HepG2 (cell line): Measurements from ENCODE around the gene SBK2. TPM values are rescaled to one million over a fixed set of nuclear protein-coding genes. Genes with fewer than 3 reads are reported as not detected.

Experiments used
- AHR ChIP-seq: IDR thresholded peaks from 2 replicates; pipeline ENCODE4 v1.6.1; 2018; ENCODE audit warnings: missing genetic modification reagents, missing compliant biosample characterization
- CC2D1A ChIP-seq: sonication (generic); formaldehyde crosslinking; IDR thresholded peaks from 2 replicates; pipeline ENCODE4 v1.8.1; 2023; ENCODE audit warnings: mild to moderate bottlenecking, missing genetic modification reagents
- ELF3 ChIP-seq: IDR thresholded peaks from 2 replicates; pipeline ENCODE4 v1.6.1; 2016; ENCODE audit warnings: missing genetic modification reagents, missing compliant biosample characterization
- HMGA1 ChIP-seq: sonication (generic); formaldehyde crosslinking; conservative IDR thresholded peaks from 2 replicates; pipeline ENCODE4 v1.4.0; 2020; ENCODE audit warnings: missing genetic modification reagents
- HOXA5 ChIP-seq: sonication (generic); formaldehyde crosslinking; IDR thresholded peaks from 2 replicates; pipeline ENCODE4 v1.4.0; 2020; ENCODE audit warnings: missing genetic modification reagents
- MEIS2 ChIP-seq: sonication (generic); formaldehyde crosslinking; IDR thresholded peaks from 2 replicates; pipeline ENCODE4 v1.9.0; 2021; ENCODE audit warnings: mild to moderate bottlenecking, missing genetic modification reagents
- NR2C2 ChIP-seq: sonication (generic); formaldehyde crosslinking; IDR thresholded peaks from 2 replicates; pipeline ENCODE4 v1.4.0; 2020; ENCODE audit warnings: missing genetic modification reagents, mild to moderate bottlenecking, moderate library complexity, borderline replicate concordance
- PHF5A ChIP-seq: IDR thresholded peaks from one replicate; pipeline ENCODE4 v1.6.1; 2018; ENCODE audit warnings: low read depth, missing genetic modification reagents; ENCODE audit not compliant: unreplicated experiment
- SATB2 ChIP-seq: sonication (generic); formaldehyde crosslinking; IDR thresholded peaks from 2 replicates; pipeline ENCODE4 v1.5.0; 2020; ENCODE audit warnings: missing genetic modification reagents
- SMAD3 ChIP-seq: sonication (generic); formaldehyde crosslinking; IDR thresholded peaks from 2 replicates; pipeline ENCODE4 v1.4.0; 2020; ENCODE audit warnings: missing genetic modification reagents
- ZNF124 ChIP-seq: sonication (generic); formaldehyde crosslinking; IDR thresholded peaks from 2 replicates; pipeline ENCODE4 v1.4.0; 2020; ENCODE audit warnings: missing genetic modification reagents
- ZNF205 ChIP-seq: IDR thresholded peaks from 2 replicates; pipeline ENCODE4 v1.6.1; 2018; ENCODE audit warnings: missing biosample characterization, missing genetic modification reagents
- ZNF3 ChIP-seq: IDR thresholded peaks from 2 replicates; pipeline ENCODE4 v1.7.0; 2017; ENCODE audit warnings: inconsistent platforms
- ZNF570 ChIP-seq: sonication (generic); formaldehyde crosslinking; IDR thresholded peaks from 2 replicates; pipeline ENCODE4 v1.4.0; 2020; ENCODE audit warnings: mild to moderate bottlenecking, missing genetic modification reagents, borderline replicate concordance
- ZNF780A ChIP-seq: sonication (generic); formaldehyde crosslinking; IDR thresholded peaks from 2 replicates; pipeline ENCODE4 v1.8.0; 2022; ENCODE audit warnings: mild to moderate bottlenecking, missing genetic modification reagents, moderate library complexity
- ZNF782 ChIP-seq: sonication (generic); formaldehyde crosslinking; IDR thresholded peaks from 2 replicates; pipeline ENCODE4 v1.4.0; 2020; ENCODE audit warnings: missing genetic modification reagents, mild to moderate bottlenecking, borderline replicate concordance
- polyA plus RNA-seq, 8 experiments: library from polyadenylated mRNA; depleted of rRNA in 3 of 8; stranded (reverse) in 7 of 8; unstranded in 1 of 8; fragments of >200 nt; fragmentation: Illumina TruSeq in 4 of 8; extraction: Trizol in 4 of 8; gene quantifications; 2 replicates each; pipeline versions ENCODE4 v1.2.1 to v1.2.3, GENCODE V29; 2011 to 2016; ENCODE audit warnings: low read depth in 4 of 8, missing spikeins in 1 of 8, mixed read lengths in 1 of 8; ENCODE audit not compliant: insufficient read depth in 1 of 8
- total RNA-seq, 5 experiments: library from RNA; depleted of rRNA; stranded (reverse); fragments of >200 nt; fragmentation: Illumina TruSeq; extraction: Trizol; gene quantifications; 2 replicates each; pipeline ENCODE4 v1.2.3, GENCODE V29; 2016; ENCODE audit warnings: low read depth in 1 of 5
- TF ChIP-seq, protein P1 (sequence below): sonication (generic); formaldehyde crosslinking; IDR thresholded peaks from 2 replicates; pipeline ENCODE4 v1.4.0; 2020; ENCODE audit warnings: missing genetic modification reagents
- TF ChIP-seq, protein P2 (sequence below): IDR thresholded peaks from 2 replicates; pipeline ENCODE4 v1.6.1; 2016; ENCODE audit warnings: low read depth, control low read depth
- TF ChIP-seq, protein P3 (sequence below): sonication (generic); formaldehyde crosslinking; IDR thresholded peaks from 2 replicates; pipeline ENCODE4 v1.5.0; 2020; ENCODE audit warnings: mild to moderate bottlenecking, missing genetic modification reagents, borderline replicate concordance
- TF ChIP-seq, protein P4 (sequence below): IDR thresholded peaks from 2 replicates; pipeline ENCODE4 v1.6.1; 2016; ENCODE audit warnings: missing compliant biosample characterization, missing genetic modification reagents, borderline replicate concordance

Gene SBK2
- total and polyA plus RNA-seq, 2 of the 13 experiments (the other 11 are each of a cell fraction or from before 2014, with no cell fraction given), result 0.24 TPM; not detected in 1

DNA sequence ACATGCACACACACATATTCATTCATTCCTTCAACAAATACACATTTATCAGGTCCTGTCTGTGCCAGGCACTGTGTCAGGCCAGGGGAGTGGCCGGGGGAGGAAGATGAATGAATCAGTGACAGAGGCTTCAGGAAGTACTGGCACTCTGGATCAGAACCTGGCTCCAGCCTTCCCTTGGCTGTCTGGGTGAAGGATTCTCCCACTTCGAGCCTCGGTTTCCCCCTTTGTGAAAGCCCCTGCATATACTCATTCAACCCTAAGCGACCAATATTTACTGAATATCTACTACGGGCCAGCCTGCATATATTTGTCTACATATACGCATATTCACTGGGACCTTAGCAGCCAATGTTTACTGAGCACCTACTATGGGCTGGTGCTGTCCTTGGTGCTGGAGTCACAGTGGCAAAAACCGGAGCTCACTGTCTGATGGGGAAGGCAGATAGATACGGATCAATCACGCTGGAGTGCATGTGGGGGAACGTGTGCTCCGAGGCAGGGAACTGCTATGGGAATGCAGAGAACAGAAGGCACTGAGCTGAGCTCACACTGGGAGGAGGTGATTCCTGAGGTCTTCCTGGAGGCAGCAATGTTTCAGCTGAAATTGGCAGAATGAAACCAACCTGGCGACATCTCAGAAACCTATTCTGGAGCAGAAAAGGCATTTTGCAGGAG lies 44.4 kb upstream of the SBK2 start (continued):
- TF ChIP-seq, protein P1, sequence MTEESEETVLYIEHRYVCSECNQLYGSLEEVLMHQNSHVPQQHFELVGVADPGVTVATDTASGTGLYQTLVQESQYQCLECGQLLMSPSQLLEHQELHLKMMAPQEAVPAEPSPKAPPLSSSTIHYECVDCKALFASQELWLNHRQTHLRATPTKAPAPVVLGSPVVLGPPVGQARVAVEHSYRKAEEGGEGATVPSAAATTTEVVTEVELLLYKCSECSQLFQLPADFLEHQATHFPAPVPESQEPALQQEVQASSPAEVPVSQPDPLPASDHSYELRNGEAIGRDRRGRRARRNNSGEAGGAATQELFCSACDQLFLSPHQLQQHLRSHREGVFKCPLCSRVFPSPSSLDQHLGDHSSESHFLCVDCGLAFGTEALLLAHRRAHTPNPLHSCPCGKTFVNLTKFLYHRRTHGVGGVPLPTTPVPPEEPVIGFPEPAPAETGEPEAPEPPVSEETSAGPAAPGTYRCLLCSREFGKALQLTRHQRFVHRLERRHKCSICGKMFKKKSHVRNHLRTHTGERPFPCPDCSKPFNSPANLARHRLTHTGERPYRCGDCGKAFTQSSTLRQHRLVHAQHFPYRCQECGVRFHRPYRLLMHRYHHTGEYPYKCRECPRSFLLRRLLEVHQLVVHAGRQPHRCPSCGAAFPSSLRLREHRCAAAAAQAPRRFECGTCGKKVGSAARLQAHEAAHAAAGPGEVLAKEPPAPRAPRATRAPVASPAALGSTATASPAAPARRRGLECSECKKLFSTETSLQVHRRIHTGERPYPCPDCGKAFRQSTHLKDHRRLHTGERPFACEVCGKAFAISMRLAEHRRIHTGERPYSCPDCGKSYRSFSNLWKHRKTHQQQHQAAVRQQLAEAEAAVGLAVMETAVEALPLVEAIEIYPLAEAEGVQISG (CRISPR knock-in tag), result peak; percentile 0; the same call in 1 of the 2 replicates
- peak; percentile 33; the same call in 1 of the 2 replicates for TF ChIP-seq ZNF782 (CRISPR knock-in tag)
- peak; percentile 47; the same call in 1 of the 2 replicates for TF ChIP-seq NR2C2 (CRISPR knock-in tag)
- TF ChIP-seq SATB2 (CRISPR knock-in tag), result 0 out of 2 replicates have a peak, but pooled peaks have one; percentile 54
- TF ChIP-seq, protein P2, sequence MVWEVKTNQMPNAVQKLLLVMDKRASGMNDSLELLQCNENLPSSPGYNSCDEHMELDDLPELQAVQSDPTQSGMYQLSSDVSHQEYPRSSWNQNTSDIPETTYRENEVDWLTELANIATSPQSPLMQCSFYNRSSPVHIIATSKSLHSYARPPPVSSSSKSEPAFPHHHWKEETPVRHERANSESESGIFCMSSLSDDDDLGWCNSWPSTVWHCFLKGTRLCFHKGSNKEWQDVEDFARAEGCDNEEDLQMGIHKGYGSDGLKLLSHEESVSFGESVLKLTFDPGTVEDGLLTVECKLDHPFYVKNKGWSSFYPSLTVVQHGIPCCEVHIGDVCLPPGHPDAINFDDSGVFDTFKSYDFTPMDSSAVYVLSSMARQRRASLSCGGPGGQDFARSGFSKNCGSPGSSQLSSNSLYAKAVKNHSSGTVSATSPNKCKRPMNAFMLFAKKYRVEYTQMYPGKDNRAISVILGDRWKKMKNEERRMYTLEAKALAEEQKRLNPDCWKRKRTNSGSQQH (CRISPR knock-in tag), result peak; percentile 88; the same call in 1 of the 2 replicates
- peak; percentile 85; the same call in 1 of the 2 replicates for TF ChIP-seq ZNF780A (CRISPR knock-in tag)
- 0 out of 2 replicates have a peak, but pooled peaks have one; percentile 52 for TF ChIP-seq ZNF570
- TF ChIP-seq ZNF3 (CRISPR knock-in tag), result peak; percentile 32
- TF ChIP-seq, protein P3, sequence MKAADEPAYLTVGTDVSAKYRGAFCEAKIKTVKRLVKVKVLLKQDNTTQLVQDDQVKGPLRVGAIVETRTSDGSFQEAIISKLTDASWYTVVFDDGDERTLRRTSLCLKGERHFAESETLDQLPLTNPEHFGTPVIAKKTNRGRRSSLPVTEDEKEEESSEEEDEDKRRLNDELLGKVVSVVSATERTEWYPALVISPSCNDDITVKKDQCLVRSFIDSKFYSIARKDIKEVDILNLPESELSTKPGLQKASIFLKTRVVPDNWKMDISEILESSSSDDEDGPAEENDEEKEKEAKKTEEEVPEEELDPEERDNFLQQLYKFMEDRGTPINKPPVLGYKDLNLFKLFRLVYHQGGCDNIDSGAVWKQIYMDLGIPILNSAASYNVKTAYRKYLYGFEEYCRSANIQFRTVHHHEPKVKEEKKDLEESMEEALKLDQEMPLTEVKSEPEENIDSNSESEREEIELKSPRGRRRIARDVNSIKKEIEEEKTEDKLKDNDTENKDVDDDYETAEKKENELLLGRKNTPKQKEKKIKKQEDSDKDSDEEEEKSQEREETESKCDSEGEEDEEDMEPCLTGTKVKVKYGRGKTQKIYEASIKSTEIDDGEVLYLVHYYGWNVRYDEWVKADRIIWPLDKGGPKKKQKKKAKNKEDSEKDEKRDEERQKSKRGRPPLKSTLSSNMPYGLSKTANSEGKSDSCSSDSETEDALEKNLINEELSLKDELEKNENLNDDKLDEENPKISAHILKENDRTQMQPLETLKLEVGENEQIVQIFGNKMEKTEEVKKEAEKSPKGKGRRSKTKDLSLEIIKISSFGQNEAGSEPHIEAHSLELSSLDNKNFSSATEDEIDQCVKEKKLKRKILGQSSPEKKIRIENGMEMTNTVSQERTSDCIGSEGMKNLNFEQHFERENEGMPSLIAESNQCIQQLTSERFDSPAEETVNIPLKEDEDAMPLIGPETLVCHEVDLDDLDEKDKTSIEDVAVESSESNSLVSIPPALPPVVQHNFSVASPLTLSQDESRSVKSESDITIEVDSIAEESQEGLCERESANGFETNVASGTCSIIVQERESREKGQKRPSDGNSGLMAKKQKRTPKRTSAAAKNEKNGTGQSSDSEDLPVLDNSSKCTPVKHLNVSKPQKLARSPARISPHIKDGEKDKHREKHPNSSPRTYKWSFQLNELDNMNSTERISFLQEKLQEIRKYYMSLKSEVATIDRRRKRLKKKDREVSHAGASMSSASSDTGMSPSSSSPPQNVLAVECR, result peak; percentile 17; the same call in 1 of the 2 replicates
- peak; percentile 11 for TF ChIP-seq PHF5A (CRISPR knock-in tag)
- TF ChIP-seq, protein P4, sequence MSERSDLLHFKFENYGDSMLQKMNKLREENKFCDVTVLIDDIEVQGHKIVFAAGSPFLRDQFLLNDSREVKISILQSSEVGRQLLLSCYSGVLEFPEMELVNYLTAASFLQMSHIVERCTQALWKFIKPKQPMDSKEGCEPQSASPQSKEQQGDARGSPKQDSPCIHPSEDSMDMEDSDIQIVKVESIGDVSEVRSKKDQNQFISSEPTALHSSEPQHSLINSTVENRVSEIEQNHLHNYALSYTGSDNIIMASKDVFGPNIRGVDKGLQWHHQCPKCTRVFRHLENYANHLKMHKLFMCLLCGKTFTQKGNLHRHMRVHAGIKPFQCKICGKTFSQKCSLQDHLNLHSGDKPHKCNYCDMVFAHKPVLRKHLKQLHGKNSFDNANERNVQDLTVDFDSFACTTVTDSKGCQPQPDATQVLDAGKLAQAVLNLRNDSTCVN, result peak; percentile 74
- TF ChIP-seq HMGA1 (CRISPR knock-in tag), result no peak
- TF ChIP-seq HOXA5, result peak; percentile 41; the same call in 1 of the 2 replicates
- TF ChIP-seq ELF3 (CRISPR knock-in tag), result peak; percentile 21; the same call in 1 of the 2 replicates
- TF ChIP-seq ZNF124, result 0 out of 2 replicates have a peak, but pooled peaks have one; percentile 51
- TF ChIP-seq SMAD3 (CRISPR knock-in tag), result peak; percentile 47; the same call in 1 of the 2 replicates
- TF ChIP-seq MEIS2 (CRISPR knock-in tag), result no peak
- no peak for TF ChIP-seq CC2D1A (CRISPR knock-in tag)
- no peak for TF ChIP-seq ZNF205 (CRISPR knock-in tag)
- TF ChIP-seq AHR (CRISPR knock-in tag), result 0 out of 2 replicates have a peak, but pooled peaks have one; percentile 56
